ENCODE measurements around the gene SLC9A9.

GRCh38 chr3:143633816-143634215 is 214.5 kb downstream of the SLC9A9 start:
- TF ChIP-seq EP300 (IDR thresholded peaks at IDR 0.05; ENCODE audit: borderline replicate concordance in 1 of 2, low read depth in 1 of 2, low read length in 1 of 2): no peak
- no peak for TF ChIP-seq IRF3 (IDR thresholded peaks at IDR 0.05; ENCODE audit: low read depth, low read length)
- TF ChIP-seq TAF1 (IDR thresholded peaks at IDR 0.05; ENCODE audit: borderline replicate concordance, low read depth, low read length): no peak
- no peak for TF ChIP-seq POLR2AphosphoS5 (IDR thresholded peaks at IDR 0.05; ENCODE audit: low read depth, low read length)
- no peak for TF ChIP-seq MXI1 (IDR thresholded peaks at IDR 0.05; ENCODE audit: low read depth, low read length)
- no peak for TF ChIP-seq RFX5 (IDR thresholded peaks at IDR 0.05; ENCODE audit: low read length)
- no peak for TF ChIP-seq CTCF (IDR thresholded peaks at IDR 0.05)
- no peak for TF ChIP-seq REST (IDR thresholded peaks at IDR 0.05; ENCODE audit: low read depth, low read length)
- TF ChIP-seq EZH2phosphoT487 (IDR thresholded peaks at IDR 0.05; ENCODE audit: borderline replicate concordance, low read depth): no peak
- TF ChIP-seq SIN3A (IDR thresholded peaks at IDR 0.05; ENCODE audit: borderline replicate concordance, low read depth, low read length): no peak
- TF ChIP-seq YY1 (IDR thresholded peaks at IDR 0.05; ENCODE audit: low read depth): no peak
- TF ChIP-seq ZBTB33 (IDR thresholded peaks at IDR 0.05; ENCODE audit: borderline replicate concordance, low read depth): no peak
- TF ChIP-seq RXRA (IDR thresholded peaks at IDR 0.05; ENCODE audit: borderline replicate concordance, low read depth): no peak
- no peak for TF ChIP-seq ELF1 (IDR thresholded peaks at IDR 0.05)

All from SK-N-SH (cell line).